HG02678 (cell line): ENCODE data around the gene OSTM1.
"Not testable (repeated sequence)": the region's sequence is repeated elsewhere in the genome, so short reads cannot be mapped to it uniquely, and the experiment has no call there.

Source experiments
- ATAC-seq: cut with Tn5 transposase; IDR thresholded peaks from one replicate; pipeline ENCODE4 v1.9.1; 2021; ENCODE audit warnings: mild to moderate bottlenecking, moderate library complexity; ENCODE audit not compliant: unreplicated experiment

OSTM1 gene

GRCh38 chr6:108027056-108027455 lies 47.5 kb downstream of the OSTM1 start:
- no peak for ATAC-seq

- no peak for ATAC-seq
Observed at GRCh38 chr6:108024427-108025073, 50.0 kb downstream of the OSTM1 start.

GRCh38 chr6:108020472-108021116 lies 53.9 kb downstream of the OSTM1 start:
- ATAC-seq = no peak

GRCh38 chr6:108016283-108016682 lies 58.3 kb downstream of the OSTM1 start:
- not testable (repeated sequence) for ATAC-seq

- ATAC-seq = no peak
Observed at GRCh38 chr6:108013787-108014439, 60.6 kb downstream of the OSTM1 start.

- no peak for ATAC-seq
Observed at GRCh38 chr6:108009894-108010293, 64.6 kb downstream of the OSTM1 start.

GRCh38 chr6:108009258-108009657 lies 65.3 kb downstream of the OSTM1 start:
- not testable (repeated sequence) for ATAC-seq

- no peak for ATAC-seq
Observed at GRCh38 chr6:108008363-108008762, 66.2 kb downstream of the OSTM1 start.

- no peak for ATAC-seq
Observed at GRCh38 chr6:108005961-108006360, 68.6 kb downstream of the OSTM1 start.

- no peak for ATAC-seq
Observed at GRCh38 chr6:108004861-108005260, 69.7 kb downstream of the OSTM1 start.

GRCh38 chr6:108002365-108003221 lies 71.9 kb downstream of the OSTM1 start:
- ATAC-seq = no peak

- no peak for ATAC-seq
Observed at GRCh38 chr6:108001696-108002231, 72.8 kb downstream of the OSTM1 start.

GRCh38 chr6:108000259-108000658 lies 74.3 kb downstream of the OSTM1 start:
- not testable (repeated sequence) for ATAC-seq

- no peak for ATAC-seq
Observed at GRCh38 chr6:107999341-107999740, 75.2 kb downstream of the OSTM1 start.

GRCh38 chr6:107991772-107992550 lies 82.6 kb downstream of the OSTM1 start:
- ATAC-seq = no peak
